Esophagus muscularis mucosa (tissue), 2 donors: ENCODE data around the gene ZNF24.

Source experiments
- POLR2A ChIP-seq: fragments of 450-650 bp; IDR thresholded peaks from one replicate; pipeline ENCODE4 v1.6.1; 2017; ENCODE audit warnings: antibody characterized with exemption, moderate library complexity, mild to moderate bottlenecking, low read depth
- POLR2AphosphoS5 ChIP-seq, 2 donors: sonication (generic); formaldehyde crosslinking; IDR thresholded peaks; one replicate each; pipeline ENCODE4 v1.6.1; 2017; ENCODE audit warnings: antibody characterized with exemption in 2 of 2

DNA sequence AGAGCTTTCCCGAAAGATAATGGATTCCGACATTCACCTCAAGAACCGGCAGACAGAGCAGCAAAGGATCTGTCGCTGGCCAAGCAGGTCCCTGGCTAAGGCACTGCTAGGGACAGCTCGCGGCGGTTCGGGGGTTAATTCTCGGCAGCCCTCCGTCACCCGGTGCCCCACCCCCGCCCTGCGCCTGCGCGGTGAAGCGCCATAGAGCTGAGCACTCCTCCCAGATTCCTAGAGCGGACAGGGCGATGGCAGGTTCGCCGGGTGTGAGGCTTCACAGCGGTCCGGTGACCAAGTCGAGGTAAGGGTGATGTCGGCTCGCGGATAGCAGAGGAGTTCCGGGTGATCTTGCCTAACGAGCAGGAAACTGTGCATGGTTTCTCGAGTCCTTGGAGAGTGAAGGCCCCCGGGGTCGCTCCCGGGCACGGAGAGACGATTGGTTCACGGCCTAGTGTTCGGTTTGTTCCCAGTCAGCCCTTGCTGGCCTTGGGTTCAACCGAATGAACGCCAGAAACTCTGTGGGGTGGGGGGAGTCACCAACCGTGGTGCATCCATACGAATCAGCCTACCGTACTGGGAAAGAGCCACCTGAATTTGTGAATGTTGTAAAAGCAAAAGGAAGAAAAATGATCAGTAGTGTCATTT is 54.0 kb downstream of the ZNF24 start, which contains the start of gene ZSCAN30:
- TF ChIP-seq POLR2AphosphoS5 (IDR thresholded peaks at IDR 0.05) (peak; percentile 92 to 94), POLR2A (no peak)
